Astrocyte (in vitro differentiated cells and primary cell): ENCODE results near the gene CEACAM5.

ENCODE experiments used
- CTCF ChIP-seq: IDR thresholded peaks from 2 replicates; pipeline ENCODE4 v1.5.1; 2011; ENCODE audit warnings: low read depth, mild to moderate bottlenecking, inconsistent platforms, low read length, moderate library complexity; ENCODE audit not compliant: insufficient read depth
- EZH2 ChIP-seq: IDR thresholded peaks from 2 replicates; pipeline ENCODE4 v1.6.1; 2012; ENCODE audit warnings: mild to moderate bottlenecking, low read length, inconsistent platforms; ENCODE audit not compliant: insufficient read depth

DNA sequence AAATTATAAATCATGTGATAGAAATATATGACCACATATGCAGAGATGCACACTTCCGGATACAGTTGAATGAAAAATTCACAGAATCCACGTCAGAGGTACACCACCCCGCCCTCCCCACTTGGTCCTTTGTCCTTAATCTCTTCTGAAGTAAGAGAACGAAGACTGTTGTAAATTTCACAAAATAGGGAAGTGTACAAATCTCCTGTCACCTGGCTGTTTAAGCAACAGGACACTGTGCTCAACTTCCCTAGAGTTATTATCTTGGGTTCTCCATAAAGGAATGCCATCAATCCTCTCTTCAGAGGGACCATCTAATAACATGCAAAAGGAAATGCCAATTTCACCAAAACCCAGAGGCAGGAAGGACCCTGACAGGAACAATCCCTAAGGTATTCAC, 36.4 kb downstream of the CEACAM5 start:
- TF ChIP-seq EZH2 (no peak), CTCF (no peak)
